ENCODE measurements around the gene ABI1. TPM values are rescaled to one million over a fixed set of nuclear protein-coding genes. Genes with fewer than 3 reads are reported as not detected.

ABI1 gene
- total RNA-seq, 2 experiments from 2014 or later: 44.2 to 56.6 TPM

GRCh38 chr10:26697163-26697921 is 163.4 kb downstream of the ABI1 start, which contains the start of gene PDSS1:
PDSS1 (plus strand) TSS chr10:26697701; CDS start chr10:26697712, 11 bp downstream.
- Mint-ChIP-seq H3K27me3 (no peaks in the 10 kb centered on the region), H3K4me1 (peaks cover 32% of the 10 kb centered on the region), H3K9me3 (ENCODE audit: low read depth) (no peaks in the 10 kb centered on the region), H3K36me3 (ENCODE audit: low read depth) (peaks cover 32% of the 10 kb centered on the region), H3K27ac (peak within 1 kb of the TSS; percentile 95), H3K4me3 (peak within 1 kb of the TSS; percentile 91)
- ChIA-PET POLR2A (interaction anchor here (0.6 to 0.8 kb wide), 3 partner anchors 84 to 402 kb away, joined by 3 to 6 read pairs (median 3); partner anchors contain the start of gene ANKRD26), CTCF (interaction anchor here (0.6 to 1.4 kb wide), 6 partner anchors 29 to 164 kb away, joined by 3 to 7 read pairs (median 3); no protein-coding TSS in a partner anchor)
- peak; percentile 78 for ATAC-seq
- intact Hi-C loops (cut with DNase I, micrococcal nuclease): loop anchor here (1.0 to 10.0 kb wide), 8 partner anchors 164 to 1980 kb away; partner anchors contain the start of genes APBB1IP (in 2 of the 2), ACBD5 (in 1 of the 2), BAMBI (in 1 of the 2) and YME1L1 (in 1 of the 2)
- DNase-seq: peak; percentile 79

- Mint-ChIP-seq H3K4me1 (peaks cover 26% of the 10 kb centered on the region), H3K9me3 (ENCODE audit: low read depth) (no peaks in the 10 kb centered on the region), H3K27me3 (no peaks in the 10 kb centered on the region), H3K4me3 (peak overlapping the region; percentile 91), H3K27ac (peak overlapping the region; percentile 95), H3K36me3 (ENCODE audit: low read depth) (peaks cover 26% of the 10 kb centered on the region)
- ChIA-PET CTCF (interaction anchor here (0.7 to 1.2 kb wide), 4 partner anchors 29 to 176 kb away, joined by 3 to 4 read pairs (median 3); no protein-coding TSS in a partner anchor), POLR2A (interaction anchor here (0.8 kb wide), 1 partner anchor 84 kb away, joined by 3 read pairs; no protein-coding TSS in a partner anchor)
- DNase-seq (no peak), ATAC-seq (peak; percentile 8)
- intact Hi-C loops (cut with DNase I, micrococcal nuclease): loop anchor here (1.0 to 10.0 kb wide), 8 partner anchors 165 to 1981 kb away; partner anchors contain the start of genes APBB1IP (in 2 of the 2), ACBD5 (in 1 of the 2), BAMBI (in 1 of the 2) and YME1L1 (in 1 of the 2)
These were observed 164.0 kb downstream of the ABI1 start for GRCh38 chr10:26696786-26697162.

Other genes starting within 250 kb of the ABI1 start
- 10 to 100 TPM; 16.1 to 20.7 TPM for gene PDSS1, start 163.3 kb downstream of the ABI1 start, total RNA-seq
- 10 to 100 TPM; 10.2 to 13.2 TPM for gene ANKRD26, start 239.5 kb upstream of the ABI1 start, total RNA-seq

Data from activated CD4-positive, alpha-beta T cell treated with anti-CD3 and anti-CD28 coated beads for 36 hours (primary cell).